Right lobe of liver (tissue), 6 donors: ENCODE measurements around the gene BAMBI. TPM values are rescaled to one million over a fixed set of nuclear protein-coding genes. Genes with fewer than 3 reads are reported as not detected.
A peak's percentile ranks its signal among the peaks of the same experiment; 100 is the strongest.

ENCODE experiments used
- ATAC-seq, 4 donors: fragments of 200-7000 bp; cut with Tn5 transposase; one replicate each; pipeline ENCODE4 v1.9.1; 2020; ENCODE audit warnings: mild to moderate bottlenecking in 4 of 4, moderate library complexity in 4 of 4
- DNase-seq, 3 donors: peaks; one replicate each; pipeline ENCODE4 v3.0.0-alpha.2; 2020
- H3K27ac ChIP-seq, 3 donors: fragments of 200-600 bp; one replicate each; pipeline ENCODE4 v1.8.0; 2022
- H3K27me3 ChIP-seq, 2 donors: fragments of 200-600 bp; one replicate each; pipeline ENCODE4 v1.8.0; 2022
- H3K36me3 ChIP-seq, 4 donors: fragments of 200-600 bp; sonication (generic) in 1 of 4; one replicate each; pipeline versions ENCODE4 v1.5.1 to v1.8.0; 2017 to 2022; ENCODE audit warnings: control low read depth in 1 of 4
- H3K4me1 ChIP-seq, 4 donors: fragments of 200-600 bp; sonication (generic) in 1 of 4; one replicate each; pipeline versions ENCODE4 v1.5.1 to v1.8.0; 2017 to 2022; ENCODE audit warnings: control low read depth in 1 of 4
- H3K4me3 ChIP-seq, 3 donors: fragments of 200-600 bp; one replicate each; pipeline ENCODE4 v1.8.0; 2022
- H3K9me3 ChIP-seq, 4 donors: fragments of 200-600 bp; sonication (generic) in 1 of 4; one replicate each; pipeline versions ENCODE4 v1.5.1 to v1.8.0; 2017 to 2022; ENCODE audit warnings: control low read depth in 1 of 4
- POLR2A ChIP-seq: fragments of 450-650 bp; IDR thresholded peaks from one replicate; pipeline ENCODE4 v1.6.1; 2017; ENCODE audit warnings: antibody characterized with exemption, mild to moderate bottlenecking
- WGBS: methylation state at CpG from one replicate; pipeline ENCODE4 v1.1.6; 2018; ENCODE audit warnings: low coverage, low lambda C conversion rate; ENCODE audit not compliant: insufficient coverage; ENCODE audit errors: missing lambda C conversion rate; 5-methylcytosine and 5-hydroxymethylcytosine counted together
- intact Hi-C, 2 donors: fragments of 100-400 bp; cut with DNase I; formaldehyde crosslinking; loops; one replicate each; pipeline versions ENCODE4 v1.11.2 to v1.14.1; 2022
- total RNA-seq, 6 experiments: library from RNA; depleted of rRNA in 2 of 6; stranded (reverse); fragments of >200 nt in 2 of 6; fragmentation: NEBNext Ultra II Directional in 3 of 6; extraction: Animal tissue kit (Norgen Biotek cat#: 25700) in 3 of 6; gene quantifications; one replicate each; pipeline versions ENCODE4 v1.1.0 to v1.2.4, GENCODE V29; 2016 to 2023
- TF ChIP-seq, protein P1 (sequence below), 4 donors: fragments of 200-600 bp in 3 of 4; fragments of 450-650 bp in 1 of 4; IDR thresholded peaks; one replicate each; pipeline versions ENCODE4 v1.5.1 to v1.8.0; 2016 to 2022; ENCODE audit warnings: antibody characterized with exemption in 4 of 4, mild to moderate bottlenecking in 2 of 4
- donor health status: DM: no; HTN: yes; CAD: no.
- donor health status: DM: no; HTN: no; CAD: no.
- donor health status: DM: no; HTN: no; CAD: no.
- donor health status: DM: no; HTN: yes; CAD: no.
- donor health status: DM: no; HTN: yes; CAD: no.

BAMBI gene
- total RNA-seq, 6 experiments from 2014 or later = 2.4 to 22.4 (median 7.2) TPM

DNA sequence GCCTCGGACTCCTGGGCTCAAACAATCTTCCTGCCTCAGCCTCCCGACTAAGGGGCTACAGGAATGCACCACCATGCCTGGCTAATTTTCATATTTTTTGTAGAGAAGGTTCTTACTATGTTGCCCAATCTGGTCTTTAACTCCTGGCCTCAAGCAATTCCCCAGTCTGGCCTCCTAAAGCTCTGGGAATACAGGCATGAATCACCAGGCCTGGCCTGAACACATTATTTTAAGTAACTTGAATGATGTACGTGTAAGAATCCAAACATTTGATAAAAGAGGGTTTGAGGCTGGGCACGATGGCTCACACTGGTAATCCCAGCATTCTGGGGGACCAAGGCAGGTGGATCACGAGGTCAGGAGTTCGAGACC is 13.0 kb upstream of the BAMBI start:
- no peak for DNase-seq
- Histone ChIP-seq H3K4me3 (no peak overlapping the region), H3K27ac (no peak overlapping the region), H3K4me1 (peaks cover 0 to 8% (median 0%) of the 10 kb centered on the region in 4 donors), H3K9me3 (no peaks in the 10 kb centered on the region), H3K36me3 (no peaks in the 10 kb centered on the region), H3K27me3 (peaks cover 0 to 9% of the 10 kb centered on the region in 2 donors)
- no peak for TF ChIP-seq POLR2A
- TF ChIP-seq, protein P1, sequence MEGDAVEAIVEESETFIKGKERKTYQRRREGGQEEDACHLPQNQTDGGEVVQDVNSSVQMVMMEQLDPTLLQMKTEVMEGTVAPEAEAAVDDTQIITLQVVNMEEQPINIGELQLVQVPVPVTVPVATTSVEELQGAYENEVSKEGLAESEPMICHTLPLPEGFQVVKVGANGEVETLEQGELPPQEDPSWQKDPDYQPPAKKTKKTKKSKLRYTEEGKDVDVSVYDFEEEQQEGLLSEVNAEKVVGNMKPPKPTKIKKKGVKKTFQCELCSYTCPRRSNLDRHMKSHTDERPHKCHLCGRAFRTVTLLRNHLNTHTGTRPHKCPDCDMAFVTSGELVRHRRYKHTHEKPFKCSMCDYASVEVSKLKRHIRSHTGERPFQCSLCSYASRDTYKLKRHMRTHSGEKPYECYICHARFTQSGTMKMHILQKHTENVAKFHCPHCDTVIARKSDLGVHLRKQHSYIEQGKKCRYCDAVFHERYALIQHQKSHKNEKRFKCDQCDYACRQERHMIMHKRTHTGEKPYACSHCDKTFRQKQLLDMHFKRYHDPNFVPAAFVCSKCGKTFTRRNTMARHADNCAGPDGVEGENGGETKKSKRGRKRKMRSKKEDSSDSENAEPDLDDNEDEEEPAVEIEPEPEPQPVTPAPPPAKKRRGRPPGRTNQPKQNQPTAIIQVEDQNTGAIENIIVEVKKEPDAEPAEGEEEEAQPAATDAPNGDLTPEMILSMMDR (IDR thresholded peaks at IDR 0.05) = no peak
- 33% methylated on average over 5 of the region's 6 CpGs for WGBS
- no peak for ATAC-seq
- intact Hi-C loops = loop anchor here (5.0 to 10.0 kb wide), 4 partner anchors 328 to 460 kb away; no protein-coding TSS in a partner anchor

DNA sequence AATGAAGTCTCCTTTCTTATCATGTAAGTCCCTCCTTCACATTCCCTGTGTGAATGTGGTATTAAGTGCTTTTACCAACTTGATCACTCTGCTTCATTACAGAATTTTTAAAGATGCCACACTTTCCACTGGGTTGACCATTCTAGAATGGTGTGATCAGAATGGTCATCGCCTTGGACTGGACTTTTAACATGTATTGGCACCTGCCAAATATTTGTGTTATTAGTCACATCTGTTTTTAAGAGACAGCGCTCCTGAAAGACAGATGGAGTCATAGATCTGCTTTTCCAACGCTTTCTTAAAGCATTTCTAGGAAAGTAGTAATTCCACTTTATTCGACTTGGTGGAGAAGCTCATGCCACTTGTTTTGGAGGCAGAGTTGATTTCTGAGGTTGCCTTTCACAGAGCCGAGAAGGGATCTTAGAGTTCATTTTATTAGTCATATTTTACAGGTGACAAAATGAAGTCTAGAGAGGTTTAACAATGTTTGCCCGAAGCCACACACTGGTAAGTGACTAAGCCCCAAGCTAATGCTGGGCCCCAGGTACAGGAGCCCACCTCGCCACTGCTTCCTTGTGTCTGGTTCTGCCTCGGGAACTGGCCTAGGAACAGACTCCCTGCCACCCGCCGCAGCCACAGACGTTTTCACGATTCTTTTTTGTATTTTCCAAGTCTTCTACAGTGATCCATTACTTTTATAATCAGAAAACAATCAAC is 10.4 kb upstream of the BAMBI start:
- 78% methylated on average over 8 of the region's 12 CpGs for WGBS
- H3K27ac ChIP-seq = no peak overlapping the region
- H3K4me1 ChIP-seq = peaks cover 0 to 8% (median 0%) of the 10 kb centered on the region in 4 donors
- H3K4me3 ChIP-seq = no peak overlapping the region
- intact Hi-C loops = loop anchor here (10.0 kb wide), 3 partner anchors 328 to 458 kb away; no protein-coding TSS in a partner anchor
- DNase-seq (no peak), ATAC-seq (peak in 1 of 4 donors; percentile 34)
- no peaks in the 10 kb centered on the region for H3K9me3 ChIP-seq
- H3K36me3 ChIP-seq = no peaks in the 10 kb centered on the region
- H3K27me3 ChIP-seq = peaks cover 0 to 9% of the 10 kb centered on the region in 2 donors
- TF ChIP-seq, protein P1 (IDR thresholded peaks at IDR 0.05) = no peak
- no peak for TF ChIP-seq POLR2A

DNA sequence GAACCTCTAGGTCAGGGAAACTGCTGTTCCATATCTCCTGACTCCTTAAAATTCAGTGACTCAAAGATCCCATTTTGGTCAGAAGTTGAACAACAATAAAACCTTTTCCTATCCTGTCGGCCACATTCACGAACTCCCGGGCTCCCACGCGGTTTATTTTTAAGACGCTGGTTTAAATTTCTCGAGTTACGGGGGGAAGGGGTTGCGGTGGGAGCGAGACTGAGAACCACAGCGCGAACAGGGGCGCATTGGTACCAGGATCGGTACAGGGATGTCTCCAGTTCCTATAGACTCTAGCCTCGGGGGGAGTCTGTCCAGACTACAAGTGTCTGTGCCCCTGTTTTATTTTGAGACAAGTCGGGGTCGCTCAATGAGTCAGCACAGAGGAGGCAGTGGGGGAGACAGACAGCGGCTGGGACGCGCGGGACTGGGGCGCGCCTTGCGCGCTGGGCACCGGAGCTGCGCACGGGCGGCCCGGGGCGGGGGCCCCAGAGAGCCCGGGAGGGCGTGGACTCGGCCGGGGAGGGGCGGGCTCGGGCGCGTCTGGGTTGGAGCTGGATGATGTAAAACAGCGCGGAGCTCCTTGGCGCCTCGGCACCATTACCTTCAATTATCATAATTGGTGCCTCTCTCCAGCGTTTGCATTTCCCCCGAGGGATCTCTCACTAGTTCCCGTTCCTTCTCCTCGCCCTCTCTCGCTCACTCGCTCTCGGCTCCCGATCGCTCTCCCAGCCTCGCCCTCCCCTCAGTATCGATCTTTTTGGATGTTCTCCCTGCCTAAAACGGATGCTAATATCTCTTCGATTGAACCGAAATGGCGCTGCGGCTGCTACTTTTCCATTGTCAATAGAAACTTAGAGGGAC is 8.7 kb upstream of the BAMBI start:
- H3K4me3 ChIP-seq = peak overlapping the region; percentile 4 to 39 (median 21)
- WGBS = 2% methylated on average over 28 of the region's 59 CpGs

More for the DNA sequence above, 8.7 kb upstream of the BAMBI start:
- intact Hi-C loops = loop anchor here (10.0 kb wide), 3 partner anchors 326 to 456 kb away; no protein-coding TSS in a partner anchor
- Histone ChIP-seq H3K9me3 (no peaks in the 10 kb centered on the region), H3K27ac (no peak overlapping the region), H3K27me3 (peaks cover 0 to 9% of the 10 kb centered on the region in 2 donors), H3K4me1 (peaks cover 0 to 8% (median 0%) of the 10 kb centered on the region in 4 donors), H3K36me3 (no peaks in the 10 kb centered on the region)
- no peak for TF ChIP-seq POLR2A
- TF ChIP-seq, protein P1 (IDR thresholded peaks at IDR 0.05) = no peak
- DNase-seq = peak in 2 of 3 donors; percentile 30 to 54
- ATAC-seq = peak; percentile 60 to 75 (median 68)
